GM12878 (cell line): Measurements from ENCODE around the gene ASAH2. TPM values are rescaled to one million over a fixed set of nuclear protein-coding genes. Genes with fewer than 3 reads are reported as not detected.

Experiments
- ATAC-seq: fragments of 200-7000 bp; cut with Tn5 transposase; 3 replicates; pipeline ENCODE4 v1.9.1; 2020; ENCODE audit warnings: mild to moderate bottlenecking, moderate library complexity
- Bru-seq: library from RNA; stranded (reverse); fragments of 400-500 nt; gene quantifications from one replicate; lab custom pipeline; 2021; lab: Mats Ljungman, UMichigan
- BruChase-seq, 2 experiments: library from RNA; stranded (reverse); fragments of 400-500 nt; gene quantifications; one replicate each; lab custom pipeline; 2021; lab: Mats Ljungman, UMichigan
- BruUV-seq: library from RNA; stranded (reverse); fragments of 400-500 nt; replicated peaks from 2 replicates; lab custom pipeline; 2021; lab: Mats Ljungman, UMichigan
- CTCF ChIA-PET: fragments of 300-600 bp; sonication (Branson Sonifier 250); formaldehyde crosslinking; extraction: SDS; loops from one replicate; lab custom pipeline; 2021; ENCODE audit warnings: inconsistent platforms; lab: Yijun Ruan, JAX
- POLR2A ChIA-PET: fragments of 350-600 bp; formaldehyde crosslinking; extraction: SDS; loops from one replicate; lab custom pipeline; 2021; ENCODE audit warnings: inconsistent platforms; lab: Charles Lee
- RAD21 ChIA-PET: fragments of 300-600 bp; sonication (Branson Sonifier 250); formaldehyde crosslinking; loops from one replicate; lab custom pipeline; 2023; ENCODE audit warnings: antibody characterized with exemption; ENCODE audit not compliant: unreplicated experiment; lab: Charles Lee
- SMC1A ChIA-PET: fragments of 300-600 bp; sonication (Branson Sonifier 250); formaldehyde crosslinking; loops from one replicate; lab custom pipeline; 2023; ENCODE audit not compliant: unreplicated experiment, uncharacterized antibody; lab: Charles Lee
- DNase-seq: peaks from one replicate; pipeline ENCODE4 v3.0.0-alpha.2; 2011; ENCODE audit warnings: low read depth, low spot score
- FAIRE-seq: peaks from 3 replicates; lab custom pipeline; 2011; peaks lifted over from hg19 to GRCh38; lab: Jason Lieb, UNC
- H2AFZ ChIP-seq: 2 replicates; pipeline ENCODE4 v1.6.0; 2011; ENCODE audit warnings: low read depth, low read length, control low read depth; ENCODE audit not compliant: control insufficient read depth
- H3K27ac ChIP-seq: 2 replicates; pipeline ENCODE4 v1.5.1; 2011; ENCODE audit warnings: control low read depth; ENCODE audit not compliant: control insufficient read depth, insufficient read depth
- H3K27me3 ChIP-seq, 2 experiments: replicated peaks in 1 of 2; 2 replicates each; pipeline versions ENCODE4 v1.6.0 to v1.6.1; 2011; ENCODE audit warnings: low read length in 1 of 2; ENCODE audit not compliant: control insufficient read depth in 2 of 2, insufficient read depth in 2 of 2
- H3K36me3 ChIP-seq, 2 experiments: 2 replicates each; pipeline ENCODE4 v1.5.1; 2011; ENCODE audit warnings: low read length in 1 of 2; ENCODE audit not compliant: control insufficient read depth in 2 of 2, insufficient read depth in 2 of 2
- H3K4me1 ChIP-seq: 2 replicates; pipeline ENCODE4 v1.6.1; 2011; ENCODE audit warnings: mild to moderate bottlenecking, low read length, moderate library complexity, mixed read lengths; ENCODE audit not compliant: control insufficient read depth, insufficient read depth
- H3K4me2 ChIP-seq: 2 replicates; pipeline ENCODE4 v1.6.0; 2011; ENCODE audit warnings: control low read depth; ENCODE audit not compliant: control insufficient read depth, insufficient read depth
- H3K4me3 ChIP-seq: fragments of 200-600 bp; sonication (generic); 2 replicates; pipeline ENCODE4 v1.5.1; 2016
- H3K79me2 ChIP-seq: 2 replicates; pipeline ENCODE4 v1.6.0; 2011; ENCODE audit warnings: low read length; ENCODE audit not compliant: control insufficient read depth, insufficient read depth
- H3K9ac ChIP-seq: 2 replicates; pipeline ENCODE4 v1.8.0; 2011; ENCODE audit warnings: low read length, control low read depth, mixed read lengths; ENCODE audit not compliant: control insufficient read depth, insufficient read depth
- H3K9me3 ChIP-seq: replicated peaks from 3 replicates; pipeline ENCODE4 v1.5.1; 2011; ENCODE audit warnings: mild to moderate bottlenecking, low read length; ENCODE audit not compliant: control insufficient read depth, insufficient read depth
- H4K20me1 ChIP-seq: 2 replicates; pipeline ENCODE4 v1.6.0; 2011; ENCODE audit not compliant: control insufficient read depth, insufficient read depth
- BHLHE40 ChIP-seq, 2 experiments: fragments of 450-650 bp in 1 of 2; IDR thresholded peaks; 2 replicates each; pipeline ENCODE4 v1.6.1; 2011 to 2017; ENCODE audit warnings: low read depth in 2 of 2, borderline replicate concordance in 1 of 2, improper control_type of control experiment in 1 of 2, low read length in 1 of 2, mild to moderate bottlenecking in 1 of 2
- IRF3 ChIP-seq: fragments of 450-650 bp; IDR thresholded peaks from 2 replicates; pipeline ENCODE4 v1.6.1; 2014; ENCODE audit warnings: mild to moderate bottlenecking
- NFXL1 ChIP-seq: fragments of 450-650 bp; IDR thresholded peaks from 2 replicates; pipeline ENCODE4 v1.6.1; 2017; ENCODE audit warnings: antibody characterized with exemption, mild to moderate bottlenecking, borderline replicate concordance
- POU2F2 ChIP-seq: IDR thresholded peaks from 3 replicates; pipeline ENCODE4 v1.6.1; 2011; ENCODE audit warnings: low read depth, mild to moderate bottlenecking, low read length, borderline replicate concordance
- PRDM15 ChIP-seq: fragments of 450-650 bp; formaldehyde crosslinking; IDR thresholded peaks from 2 replicates; pipeline ENCODE4 v1.4.0; 2020; ENCODE audit warnings: mild to moderate bottlenecking, moderate library complexity
- WGBS: methylation state at CpG from one replicate; pipeline ENCODE4 v1.1.6; 2016; ENCODE audit warnings: low lambda C conversion rate; ENCODE audit not compliant: insufficient replicate concordance, insufficient coverage; ENCODE audit errors: missing lambda C conversion rate; 5-methylcytosine and 5-hydroxymethylcytosine counted together
- in situ Hi-C: fragments of 300-500 bp; cut with MboI; formaldehyde crosslinking; loops from 9 replicates; pipeline ENCODE4 v1.14.3; 2018; ENCODE audit warnings: mixed read lengths
- intact Hi-C: fragments of 100-400 bp; cut with micrococcal nuclease; formaldehyde crosslinking; loops from one replicate; pipeline ENCODE4 v1.14.2; 2022; ENCODE audit not compliant: unreplicated experiment
- long read RNA-seq, 2 experiments: library from polyadenylated mRNA; unstranded; transcript quantifications; one replicate each; pipeline ENCODE4 v2.0.0, GENCODE V29; 2019 to 2020
- polyA minus RNA-seq, 3 experiments: library from RNA; depleted of rRNA, polyadenylated mRNA; stranded (reverse); fragments of >200 nt; gene quantifications; 2 replicates each; pipeline ENCODE4 v1.2.3, GENCODE V29; 2011
- polyA plus RNA-seq, 11 experiments: library from polyadenylated mRNA; depleted of rRNA in 4 of 11; unstranded in 6 of 11; stranded (reverse) in 5 of 11; fragments of >200 nt; fragmentation: Nextera tagmentation in 4 of 11; fragmentation: Illumina TruSeq in 1 of 11; extraction: Ambion mirVana in 4 of 11; extraction: Trizol in 1 of 11; gene quantifications; 1 replicate in 1 of 11; 2 replicates in 10 of 11; pipeline versions ENCODE4 v1.2.1 to v1.2.3, GENCODE V29; 2011 to 2016; ENCODE audit warnings: inconsistent platforms in 2 of 11, missing spikeins in 2 of 11, low read depth in 1 of 11
- total RNA-seq, 4 experiments: library from RNA; depleted of rRNA in 3 of 4; stranded (reverse); fragments of >200 nt in 3 of 4; fragmentation: Illumina TruSeq in 1 of 4; extraction: Trizol in 1 of 4; gene quantifications; 2 replicates each; pipeline versions ENCODE4 v1.2.1 to v1.2.3, GENCODE V29; 2013 to 2021

The ASAH2 gene
- total RNA-seq (2013; cell fraction: nucleolus; rRNA removed): 0.76 and 0.84 TPM in 2 replicates
- total RNA-seq (2014; rRNA removed): 0.23 and 0.98 TPM in 2 replicates
- total RNA-seq (2014; rRNA removed; fragmentation: Illumina TruSeq; extraction: Trizol): 0.37 and 0.45 TPM in 2 replicates
- total RNA-seq (2021): 1.4 TPM in 2 replicates
- polyA plus RNA-seq (2011; ENCODE audit: low read depth): 0.07 TPM
- polyA plus RNA-seq (2011; rRNA removed): 2.1 and 5.4 TPM in 2 replicates
- 0.22 and 0.50 TPM in 2 replicates for polyA plus RNA-seq (2011; cell fraction: cytosol; rRNA removed)
- polyA plus RNA-seq (2011; cell fraction: nucleus; rRNA removed): 1.5 and 3.7 TPM in 2 replicates
- polyA plus RNA-seq (2012): 0.53 and 0.87 TPM in 2 replicates
- polyA plus RNA-seq (2014; fragmentation: Illumina TruSeq; extraction: Trizol): 0.87 and 2.3 TPM in 2 replicates
- under 1 TPM; 0.26 to 0.79 TPM for polyA plus RNA-seq (2014; fragmentation: Nextera tagmentation; extraction: Ambion mirVana)
- 0.72 and 1.2 TPM in 2 replicates for polyA plus RNA-seq (2014; rRNA removed)
- polyA plus RNA-seq (2016; fragmentation: Nextera tagmentation; extraction: Ambion mirVana): 1 to 10 TPM in 1 of 2 experiments, under 1 TPM in 1; 0.94 to 1.5 TPM
- 5.6 and 8.1 TPM in 2 replicates for polyA minus RNA-seq (2011; rRNA and poly(A)+ RNA removed)
- polyA minus RNA-seq (2011; cell fraction: cytosol; rRNA and poly(A)+ RNA removed): 2.2 TPM in 1 of 2 replicates, not detected in the other
- 0.36 and 0.57 TPM in 2 replicates for polyA minus RNA-seq (2011; cell fraction: nucleus; rRNA and poly(A)+ RNA removed)
- percentile 25 among the genes with signal in this experiment for Bru-seq, nascent RNA
- percentile 21 among the genes with signal in this experiment for BruChase-seq, experiment 1, labeled RNA remaining after a 6-hour chase
- BruChase-seq, experiment 2, labeled RNA remaining after a 2-hour chase: percentile 27 among the genes with signal in this experiment
- long read RNA-seq, experiment 1: 0 reads
- long read RNA-seq, experiment 2: 0 reads

- TF ChIP-seq NFXL1: no peak
- TF ChIP-seq PRDM15 (CRISPR knock-in tag): no peak
- TF ChIP-seq BHLHE40 (IDR thresholded peaks at IDR 0.05; ENCODE audit: borderline replicate concordance in 1 of 2, low read depth in 2 of 2, low read length in 1 of 2): no peak
- no peak for TF ChIP-seq IRF3
- no peak for TF ChIP-seq POU2F2
- TF ChIP-seq, all 136 proteins: peak for 0
- in situ Hi-C loops (no loop called here), intact Hi-C loops (no loop called here)
- Histone ChIP-seq H3K79me2 (no peaks in the 10 kb centered on the region), H3K4me1 (no peaks in the 10 kb centered on the region), H4K20me1 (no peaks in the 10 kb centered on the region), H3K4me2 (no peak within 1 kb of the TSS), H2AFZ (no peak within 1 kb of the TSS), H3K9ac (no peak within 1 kb of the TSS), H3K36me3 (no peaks in the 10 kb centered on the region), H3K4me3 (no peak within 1 kb of the TSS), H3K27me3 (peaks cover 0 to 6% of the 10 kb centered on the region in 2 experiments; a peak in 3 of 4 replicates), H3K27ac (no peak within 1 kb of the TSS), H3K9me3 (no peaks in the 10 kb centered on the region)
- ATAC-seq (no peak), DNase-seq (no peak), FAIRE-seq (no peak)
- CTCF ChIA-PET: interaction anchor here (1.3 kb wide), 1 partner anchor 9 kb away, joined by 6 read pairs; no protein-coding TSS in a partner anchor
- POLR2A ChIA-PET: interaction anchor here (0.9 kb wide), 1 partner anchor 11 kb away, joined by 3 read pairs; no protein-coding TSS in a partner anchor
- SMC1A ChIA-PET: interaction anchor here (1.0 to 2.6 kb wide), 5 partner anchors 9 to 175 kb away, joined by 3 to 12 read pairs (median 4); no protein-coding TSS in a partner anchor
- RAD21 ChIA-PET: no interaction called here
- 0% methylated on average over 1 of the region's 1 CpG for WGBS
- no TSS peak for BruUV-seq
Observed at GRCh38 chr10:50251394-50251793, at the start of gene ASAH2. Gene ASAH2, minus strand, starts transcription at chr10:50251516. Its CDS starts 2,906 bp downstream, at chr10:50248610.
